ENCODE measurements around the gene NELL2. TPM values are rescaled to one million over a fixed set of nuclear protein-coding genes. Genes with fewer than 3 reads are reported as not detected.

The NELL2 gene
- polyA plus RNA-seq, 1 experiment, result 0.43 TPM

- DNase-seq (ENCODE audit: low read depth, low spot score), result no peak
- no peak overlapping the region for H3K27ac ChIP-seq (ENCODE audit: low read depth, low read length)
- no peak for TF ChIP-seq CTCF (IDR thresholded peaks at IDR 0.05; ENCODE audit: low read depth, low read length)
- no peak overlapping the region for H3K4me3 ChIP-seq (ENCODE audit: low read depth, low read length)
- ChIA-PET POLR2A (no interaction called here), CTCF (no interaction called here)
- H3K9me3 ChIP-seq (ENCODE audit: control insufficient read depth, insufficient read depth, low read length), result peaks cover 6% of the 10 kb centered on the region; the same call in 1 of the 2 replicates
- H3K27me3 ChIP-seq (ENCODE audit: control insufficient read depth, insufficient read depth, low read length), result no peaks in the 10 kb centered on the region
Measured at GRCh38 chr12:44476683-44477082, 399.4 kb downstream of the NELL2 start.

GRCh38 chr12:44465139-44465538, 411.0 kb downstream of the NELL2 start:
- DNase-seq (ENCODE audit: low read depth, low spot score), result no peak
- Histone ChIP-seq H3K4me3 (ENCODE audit: low read depth, low read length) (no peak overlapping the region), H3K27me3 (ENCODE audit: control insufficient read depth, insufficient read depth, low read length) (no peaks in the 10 kb centered on the region), H3K27ac (ENCODE audit: low read depth, low read length) (no peak overlapping the region), H3K9me3 (ENCODE audit: control insufficient read depth, insufficient read depth, low read length) (no peaks in the 10 kb centered on the region)
- POLR2A ChIA-PET, result no interaction called here
- CTCF ChIA-PET, result interaction anchor here (0.9 kb wide), 1 partner anchor 21 kb away, joined by 3 read pairs; no protein-coding TSS in a partner anchor
- TF ChIP-seq CTCF (IDR thresholded peaks at IDR 0.05; ENCODE audit: low read depth, low read length), result peak; percentile 16

- DNase-seq (ENCODE audit: low read depth, low spot score), result no peak
- H3K9me3 ChIP-seq (ENCODE audit: control insufficient read depth, insufficient read depth, low read length), result no peaks in the 10 kb centered on the region
- TF ChIP-seq CTCF (IDR thresholded peaks at IDR 0.05; ENCODE audit: low read depth, low read length), result no peak
- CTCF ChIA-PET, result no interaction called here
- POLR2A ChIA-PET, result no interaction called here
- H3K27ac ChIP-seq (ENCODE audit: low read depth, low read length), result no peak overlapping the region
- no peak overlapping the region for H3K4me3 ChIP-seq (ENCODE audit: low read depth, low read length)
- H3K27me3 ChIP-seq (ENCODE audit: control insufficient read depth, insufficient read depth, low read length), result no peaks in the 10 kb centered on the region
Measured at GRCh38 chr12:44464180-44464579, 411.9 kb downstream of the NELL2 start.

- Histone ChIP-seq H3K9me3 (ENCODE audit: control insufficient read depth, insufficient read depth, low read length) (no peaks in the 10 kb centered on the region), H3K27me3 (ENCODE audit: control insufficient read depth, insufficient read depth, low read length) (no peaks in the 10 kb centered on the region), H3K4me3 (ENCODE audit: low read depth, low read length) (no peak overlapping the region), H3K27ac (ENCODE audit: low read depth, low read length) (no peak overlapping the region)
- CTCF ChIA-PET, result no interaction called here
- TF ChIP-seq CTCF (IDR thresholded peaks at IDR 0.05; ENCODE audit: low read depth, low read length), result no peak
- no peak for DNase-seq (ENCODE audit: low read depth, low spot score)
- POLR2A ChIA-PET, result no interaction called here
Measured at GRCh38 chr12:44462729-44463128, 413.4 kb downstream of the NELL2 start.

- ChIA-PET POLR2A (no interaction called here), CTCF (no interaction called here)
- Histone ChIP-seq H3K4me3 (ENCODE audit: low read depth, low read length) (no peak overlapping the region), H3K27me3 (ENCODE audit: control insufficient read depth, insufficient read depth, low read length) (no peaks in the 10 kb centered on the region), H3K9me3 (ENCODE audit: control insufficient read depth, insufficient read depth, low read length) (no peaks in the 10 kb centered on the region), H3K27ac (ENCODE audit: low read depth, low read length) (no peak overlapping the region)
- no peak for TF ChIP-seq CTCF (IDR thresholded peaks at IDR 0.05; ENCODE audit: low read depth, low read length)
- DNase-seq (ENCODE audit: low read depth, low spot score), result no peak
Measured at GRCh38 chr12:44460261-44460660, 415.9 kb downstream of the NELL2 start.
